IPS DF 6.9 (cell line): ENCODE measurements around the gene MAEA.
"Not testable (repeated sequence)": the region's sequence is repeated elsewhere in the genome, so short reads cannot be mapped to it uniquely, and the experiment has no call there.

Experiments used
- DNase-seq: peaks from one replicate; pipeline ENCODE4 v3.0.0-alpha.2; 2013; ENCODE audit warnings: low read depth, low spot score
- H3K27ac ChIP-seq: one replicate; pipeline ENCODE4 v1.5.1; 2013; ENCODE audit warnings: low read length, control low read depth
- H3K27me3 ChIP-seq: 2 replicates; pipeline ENCODE4 v1.6.1; 2013; ENCODE audit warnings: mild to moderate bottlenecking, low read length; ENCODE audit not compliant: control insufficient read depth, insufficient read depth
- H3K36me3 ChIP-seq: 2 replicates; pipeline ENCODE4 v1.6.1; 2013; ENCODE audit warnings: low read length; ENCODE audit not compliant: control insufficient read depth, insufficient read depth
- H3K4me1 ChIP-seq: 2 replicates; pipeline ENCODE4 v1.6.1; 2013; ENCODE audit warnings: low read length; ENCODE audit not compliant: control insufficient read depth, insufficient read depth
- H3K4me3 ChIP-seq: 2 replicates; pipeline ENCODE4 v1.5.1; 2013; ENCODE audit warnings: mild to moderate bottlenecking, low read length
- H3K9me3 ChIP-seq: 2 replicates; pipeline ENCODE4 v1.6.1; 2013; ENCODE audit warnings: low read length, inconsistent platforms; ENCODE audit not compliant: control insufficient read depth, insufficient read depth
- WGBS: extraction: QIAGEN DNeasy Blood & Tissue Kit; methylation state at CpG from one replicate; pipeline ENCODE4 v1.1.7; 2013; ENCODE audit warnings: mixed read lengths, missing lambda C conversion rate; ENCODE audit not compliant: insufficient read length, insufficient coverage; 5-methylcytosine and 5-hydroxymethylcytosine counted together

MAEA gene

GRCh38 chr4:1368421-1369090, 78.9 kb downstream of the MAEA start:
- no CpG with 5 or more reads among the region's 24 CpGs for WGBS
- Histone ChIP-seq H3K4me1 (no peaks in the 10 kb centered on the region), H3K27me3 (no peaks in the 10 kb centered on the region), H3K27ac (no peak overlapping the region), H3K36me3 (peaks cover 11% of the 10 kb centered on the region; the same call in 1 of the 2 replicates), H3K9me3 (no peaks in the 10 kb centered on the region), H3K4me3 (no peak overlapping the region)
- no peak for DNase-seq

- Histone ChIP-seq H3K27me3 (no peaks in the 10 kb centered on the region), H3K4me1 (no peaks in the 10 kb centered on the region), H3K27ac (no peak overlapping the region), H3K9me3 (no peaks in the 10 kb centered on the region), H3K4me3 (no peak overlapping the region), H3K36me3 (peaks cover 11% of the 10 kb centered on the region; the same call in 1 of the 2 replicates)
- no peak for DNase-seq
- no CpG with 5 or more reads among the region's 18 CpGs for WGBS
These were observed 79.4 kb downstream of the MAEA start for GRCh38 chr4:1369091-1369450.

- H3K4me3 ChIP-seq: no peak overlapping the region
- DNase-seq: no peak
- no peaks in the 10 kb centered on the region for H3K27me3 ChIP-seq
- H3K9me3 ChIP-seq: no peaks in the 10 kb centered on the region
- H3K27ac ChIP-seq: no peak overlapping the region
- H3K36me3 ChIP-seq: peaks cover 11% of the 10 kb centered on the region; the same call in 1 of the 2 replicates
- no peaks in the 10 kb centered on the region for H3K4me1 ChIP-seq
- no CpG with 5 or more reads among the region's 22 CpGs for WGBS
These were observed 79.9 kb downstream of the MAEA start for GRCh38 chr4:1369479-1370079.

- no CpG with 5 or more reads among the region's 29 CpGs for WGBS
- no peak for DNase-seq
- H3K4me1 ChIP-seq: no peaks in the 10 kb centered on the region
- peaks cover 11% of the 10 kb centered on the region; the same call in 1 of the 2 replicates for H3K36me3 ChIP-seq
- H3K27ac ChIP-seq: no peak overlapping the region
- H3K4me3 ChIP-seq: no peak overlapping the region
- H3K9me3 ChIP-seq: no peaks in the 10 kb centered on the region
- no peaks in the 10 kb centered on the region for H3K27me3 ChIP-seq
These were observed 80.8 kb downstream of the MAEA start for GRCh38 chr4:1370321-1371124.

- DNase-seq: no peak
- H3K27me3 ChIP-seq: no peaks in the 10 kb centered on the region
- H3K36me3 ChIP-seq: peaks cover 12% of the 10 kb centered on the region; the same call in 1 of the 2 replicates
- H3K27ac ChIP-seq: no peak overlapping the region
- H3K9me3 ChIP-seq: no peaks in the 10 kb centered on the region
- H3K4me1 ChIP-seq: no peaks in the 10 kb centered on the region
- H3K4me3 ChIP-seq: no peak overlapping the region
- WGBS: no CpG with 5 or more reads among the region's 28 CpGs
These were observed 81.8 kb downstream of the MAEA start for GRCh38 chr4:1371176-1372165.

- H3K9me3 ChIP-seq, H3K27me3 ChIP-seq, H3K4me3 ChIP-seq, H3K4me1 ChIP-seq, DNase-seq, H3K27ac ChIP-seq: not testable (repeated sequence)
- peaks cover 15% of the 10 kb centered on the region; the same call in 1 of the 2 replicates for H3K36me3 ChIP-seq
- no CpG with 5 or more reads among the region's 22 CpGs for WGBS
These were observed 82.9 kb downstream of the MAEA start for GRCh38 chr4:1372576-1372975.

GRCh38 chr4:1373892-1374705, 84.4 kb downstream of the MAEA start:
- no CpG with 5 or more reads among the region's 42 CpGs for WGBS
- H3K4me3 ChIP-seq: no peak overlapping the region
- H3K27me3 ChIP-seq: no peaks in the 10 kb centered on the region
- no peaks in the 10 kb centered on the region for H3K9me3 ChIP-seq
- no peak overlapping the region for H3K27ac ChIP-seq
- no peaks in the 10 kb centered on the region for H3K4me1 ChIP-seq
- no peak for DNase-seq
- peaks cover 7% of the 10 kb centered on the region; the same call in 1 of the 2 replicates for H3K36me3 ChIP-seq

- DNase-seq: no peak
- WGBS: no CpG with 5 or more reads among the region's 14 CpGs
These were observed 85.0 kb downstream of the MAEA start for GRCh38 chr4:1374706-1375045.

GRCh38 chr4:1375051-1375721, 85.5 kb downstream of the MAEA start:
- Histone ChIP-seq H3K27ac (no peak overlapping the region), H3K9me3 (no peaks in the 10 kb centered on the region), H3K4me3 (no peak overlapping the region), H3K4me1 (no peaks in the 10 kb centered on the region), H3K36me3 (peaks cover 7% of the 10 kb centered on the region; the same call in 1 of the 2 replicates), H3K27me3 (no peaks in the 10 kb centered on the region)
- DNase-seq: no peak
- no CpG with 5 or more reads among the region's 36 CpGs for WGBS

More at GRCh38 chr4:1374706-1375045, 85.0 kb downstream of the MAEA start:
- H3K4me3 ChIP-seq: no peak overlapping the region
- H3K27ac ChIP-seq: no peak overlapping the region
- H3K4me1 ChIP-seq: no peaks in the 10 kb centered on the region
- H3K36me3 ChIP-seq: peaks cover 7% of the 10 kb centered on the region; the same call in 1 of the 2 replicates
- H3K27me3 ChIP-seq: no peaks in the 10 kb centered on the region
- H3K9me3 ChIP-seq: no peaks in the 10 kb centered on the region
